Activated T-helper 9 cell treated with anti-CD3 and anti-CD28 coated beads, Interleukin-2, amount 50 U/mL, for 16 hours (primary cell): ENCODE measurements around the gene ZFP36L2.

Experiments used
- DNase-seq: peaks from one replicate; pipeline ENCODE4 v3.0.0-alpha.2; 2020; ENCODE audit warnings: low read depth

ZFP36L2 gene

GRCh38 chr2:43186321-43186678, 40.1 kb downstream of the ZFP36L2 start:
- DNase-seq = no peak

- no peak for DNase-seq
Measured at GRCh38 chr2:43185146-43185545, 41.3 kb downstream of the ZFP36L2 start.

GRCh38 chr2:43184339-43184895, 42.0 kb downstream of the ZFP36L2 start:
- peak; percentile 48 for DNase-seq

- DNase-seq = no peak
Measured at GRCh38 chr2:43183743-43184142, 42.7 kb downstream of the ZFP36L2 start.

GRCh38 chr2:43180897-43181296, 45.5 kb downstream of the ZFP36L2 start:
- DNase-seq = no peak

- DNase-seq = no peak
Measured at GRCh38 chr2:43179942-43180341, 46.5 kb downstream of the ZFP36L2 start.

- no peak for DNase-seq
Measured at GRCh38 chr2:43178602-43179542, 47.5 kb downstream of the ZFP36L2 start.

- no peak for DNase-seq
Measured at GRCh38 chr2:43178055-43178598, 48.3 kb downstream of the ZFP36L2 start.

GRCh38 chr2:43176449-43176848, 50.0 kb downstream of the ZFP36L2 start:
- DNase-seq = no peak

- DNase-seq = no peak
Measured at GRCh38 chr2:43175876-43176275, 50.5 kb downstream of the ZFP36L2 start.

GRCh38 chr2:43175020-43175441, 51.4 kb downstream of the ZFP36L2 start:
- DNase-seq = no peak

GRCh38 chr2:43174368-43174916, 52.0 kb downstream of the ZFP36L2 start:
- peak; percentile 71 for DNase-seq
